Activated naive CD8-positive, alpha-beta T cell treated with anti-CD3 and anti-CD28 coated beads for 36 hours (primary cell): ENCODE measurements around the gene IVL. TPM values are rescaled to one million over a fixed set of nuclear protein-coding genes. Genes with fewer than 3 reads are reported as not detected.

Experiments used
- DNase-seq: peaks from one replicate; pipeline ENCODE4 v3.0.0; 2021
- H3K27ac Mint-ChIP-seq: one replicate; pipeline ENCODE4 v1.8.0; 2022; ENCODE audit warnings: mild to moderate bottlenecking, moderate library complexity, mixed read lengths
- H3K27me3 Mint-ChIP-seq: one replicate; pipeline ENCODE4 v1.8.0; 2022; ENCODE audit warnings: mild to moderate bottlenecking, mixed read lengths
- H3K36me3 Mint-ChIP-seq: one replicate; pipeline ENCODE4 v1.8.0; 2021; ENCODE audit warnings: mild to moderate bottlenecking, mixed read lengths
- H3K4me1 Mint-ChIP-seq: one replicate; pipeline ENCODE4 v1.8.0; 2021; ENCODE audit warnings: mixed read lengths
- H3K4me3 Mint-ChIP-seq: one replicate; pipeline ENCODE4 v1.8.0; 2022; ENCODE audit warnings: mild to moderate bottlenecking, moderate library complexity, mixed read lengths
- H3K9me3 Mint-ChIP-seq: one replicate; pipeline ENCODE4 v1.8.0; 2022; ENCODE audit warnings: mixed read lengths
- total RNA-seq, 2 experiments: library from RNA; stranded (reverse); gene quantifications; one replicate each; pipeline ENCODE4 v1.2.3, GENCODE V29; 2021

IVL gene
- total RNA-seq, 2 experiments from 2014 or later: not detected

- Mint-ChIP-seq H3K27me3 (peaks cover 3% of the 10 kb centered on the region), H3K9me3 (no peaks in the 10 kb centered on the region), H3K36me3 (no peaks in the 10 kb centered on the region), H3K4me3 (no peak overlapping the region), H3K4me1 (no peaks in the 10 kb centered on the region), H3K27ac (no peak overlapping the region)
- no peak for DNase-seq
These were observed 46.1 kb downstream of the IVL start for GRCh38 chr1:152954436-152954835.

GRCh38 chr1:152957561-152957960 is 49.2 kb downstream of the IVL start:
- H3K27me3 Mint-ChIP-seq: peaks cover 3% of the 10 kb centered on the region
- no peak overlapping the region for H3K4me3 Mint-ChIP-seq
- peaks cover 2% of the 10 kb centered on the region for H3K4me1 Mint-ChIP-seq
- no peak for DNase-seq
- H3K9me3 Mint-ChIP-seq: no peaks in the 10 kb centered on the region
- no peaks in the 10 kb centered on the region for H3K36me3 Mint-ChIP-seq
- H3K27ac Mint-ChIP-seq: no peak overlapping the region

GRCh38 chr1:152959273-152959672 is 50.9 kb downstream of the IVL start:
- no peak for DNase-seq
- no peaks in the 10 kb centered on the region for H3K9me3 Mint-ChIP-seq
- H3K36me3 Mint-ChIP-seq: no peaks in the 10 kb centered on the region
- H3K27me3 Mint-ChIP-seq: peaks cover 3% of the 10 kb centered on the region
- peaks cover 2% of the 10 kb centered on the region for H3K4me1 Mint-ChIP-seq
- H3K27ac Mint-ChIP-seq: no peak overlapping the region
- no peak overlapping the region for H3K4me3 Mint-ChIP-seq

GRCh38 chr1:152959801-152960451 is 51.6 kb downstream of the IVL start:
- Mint-ChIP-seq H3K27ac (no peak overlapping the region), H3K36me3 (no peaks in the 10 kb centered on the region), H3K9me3 (no peaks in the 10 kb centered on the region), H3K4me3 (no peak overlapping the region), H3K27me3 (peaks cover 3% of the 10 kb centered on the region), H3K4me1 (peaks cover 2% of the 10 kb centered on the region)
- DNase-seq: no peak

- no peak for DNase-seq
- no peaks in the 10 kb centered on the region for H3K9me3 Mint-ChIP-seq
- peaks cover 3% of the 10 kb centered on the region for H3K27me3 Mint-ChIP-seq
- H3K4me1 Mint-ChIP-seq: peaks cover 2% of the 10 kb centered on the region
- H3K36me3 Mint-ChIP-seq: no peaks in the 10 kb centered on the region
- H3K4me3 Mint-ChIP-seq: no peak overlapping the region
- H3K27ac Mint-ChIP-seq: no peak overlapping the region
These were observed 52.2 kb downstream of the IVL start for GRCh38 chr1:152960452-152961044.

Other genes starting within 250 kb of the IVL start
- gene LCE2D, start 245.2 kb upstream of the IVL start, total RNA-seq: not detected
- gene LCE2C, start 233.3 kb upstream of the IVL start, total RNA-seq: not detected
- gene LCE2B, start 222.4 kb upstream of the IVL start, total RNA-seq: not detected
- not detected for gene LCE2A, start 210.2 kb upstream of the IVL start, total RNA-seq
- gene LCE4A, start 200.4 kb upstream of the IVL start, total RNA-seq: not detected
- not detected for gene KPRP, start 150.5 kb upstream of the IVL start, total RNA-seq
- gene LCE1F, start 133.4 kb upstream of the IVL start, total RNA-seq: not detected
- gene LCE1E, start 122.3 kb upstream of the IVL start, total RNA-seq: not detected
- not detected for gene LCE1D, start 111.8 kb upstream of the IVL start, total RNA-seq
- gene LCE1C, start 101.9 kb upstream of the IVL start, total RNA-seq: not detected
- gene LCE1B, start 96.6 kb upstream of the IVL start, total RNA-seq: not detected
- not detected for gene LCE1A, start 81.1 kb upstream of the IVL start, total RNA-seq
- not detected for gene LCE6A, start 65.7 kb upstream of the IVL start, total RNA-seq
- not detected for gene LCE7A, start 48.5 kb upstream of the IVL start, total RNA-seq
- gene SMCP, start 30.2 kb upstream of the IVL start, total RNA-seq: not detected
- not detected for gene SPRR5, start 38.7 kb downstream of the IVL start, total RNA-seq
- gene SPRR4, start 62.1 kb downstream of the IVL start, total RNA-seq: not detected
- not detected for gene SPRR1A, start 75.5 kb downstream of the IVL start, total RNA-seq
- gene SPRR3, start 93.2 kb downstream of the IVL start, total RNA-seq: not detected
- not detected for gene SPRR1B, start 122.7 kb downstream of the IVL start, total RNA-seq
- gene SPRR2D, start 132.6 kb downstream of the IVL start, total RNA-seq: not detected
- not detected for gene SPRR2A, start 149.0 kb downstream of the IVL start, total RNA-seq
- gene SPRR2B, start 163.1 kb downstream of the IVL start, total RNA-seq: not detected
- not detected for gene SPRR2E, start 186.0 kb downstream of the IVL start, total RNA-seq
- not detected for gene SPRR2F, start 205.0 kb downstream of the IVL start, total RNA-seq
- not detected for gene SPRR2G, start 242.3 kb downstream of the IVL start, total RNA-seq